Measurements from ENCODE around the gene TECPR2.

DNA sequence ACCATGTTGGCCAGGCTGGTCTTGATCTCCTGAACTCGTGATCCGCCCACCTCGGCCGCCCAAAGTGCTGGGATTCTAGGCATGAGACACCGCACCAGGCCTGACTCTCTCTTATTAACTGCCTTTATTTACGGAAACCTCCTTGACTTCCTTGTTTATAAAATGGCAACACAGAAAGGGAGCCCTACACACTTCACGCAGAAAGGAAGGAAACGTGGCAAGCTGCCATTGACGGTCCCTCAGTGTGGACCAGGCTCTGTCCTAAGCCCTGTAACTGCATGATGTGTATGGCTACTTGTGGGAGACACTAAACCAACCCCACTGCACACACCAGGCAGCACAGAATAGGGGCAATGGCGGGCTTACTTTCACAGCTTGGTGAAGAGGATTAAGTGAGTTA is 11.7 kb upstream of the TECPR2 start:
- no peak for TF ChIP-seq CTCF (IDR thresholded peaks at IDR 0.05)
- TF ChIP-seq POLR2A (IDR thresholded peaks at IDR 0.05), result no peak
